Omental fat pad (tissue), 4 donors: ENCODE measurements around the gene NMNAT2. TPM values are rescaled to one million over a fixed set of nuclear protein-coding genes. Genes with fewer than 3 reads are reported as not detected.
A peak's percentile ranks its signal among the peaks of the same experiment; 100 is the strongest.

Experiments
- ATAC-seq: fragments of 150-250 bp; one replicate; pipeline ENCODE4 v1.9.1; 2016; ENCODE audit warnings: mild to moderate bottlenecking, moderate library complexity; ENCODE audit not compliant: low FRiP score
- DNase-seq: peaks from one replicate; pipeline ENCODE4 v3.0.0-alpha.2; 2019; ENCODE audit warnings: low spot score
- CTCF ChIP-seq, 3 donors: fragments of 450-650 bp; IDR thresholded peaks; one replicate each; pipeline ENCODE4 v1.5.1; 2016 to 2017; ENCODE audit warnings: antibody characterized with exemption in 3 of 3, mild to moderate bottlenecking in 3 of 3, moderate library complexity in 2 of 3
- total RNA-seq, 4 donors: library from RNA; depleted of rRNA; stranded (reverse); fragments of >200 nt; gene quantifications; one replicate each; pipeline ENCODE4 v1.1.0, GENCODE V29; 2016

NMNAT2 gene
- total RNA-seq, 4 donors from 2014 or later: 0.84 to 11.3 (median 5.2) TPM

DNA sequence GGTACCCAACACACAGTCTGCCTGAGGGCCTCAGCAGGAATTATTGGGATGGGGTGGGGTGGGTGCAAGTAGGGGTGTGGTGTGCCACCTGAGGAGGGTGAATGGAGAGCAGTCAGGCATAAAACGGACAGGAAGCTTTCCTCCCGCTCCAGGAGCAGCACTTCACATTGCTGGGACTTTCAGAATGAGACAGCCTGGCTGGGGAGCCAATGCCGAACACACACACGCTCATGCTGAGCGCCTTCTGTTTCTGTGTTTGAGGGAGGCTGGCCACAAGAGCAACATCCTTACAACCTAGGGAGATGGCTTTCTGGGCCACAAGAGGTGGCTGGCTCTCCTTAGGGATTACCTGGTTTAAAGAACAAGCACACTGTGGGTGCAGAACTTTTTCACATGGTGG is 134.1 kb downstream of the NMNAT2 start:
- TF ChIP-seq CTCF (IDR thresholded peaks at IDR 0.05): no peak
- ATAC-seq: no peak
- DNase-seq: no peak

GRCh38 chr1:183283286-183283685 is 134.9 kb downstream of the NMNAT2 start:
- TF ChIP-seq CTCF (IDR thresholded peaks at IDR 0.05): no peak
- DNase-seq: no peak
- ATAC-seq: no peak

DNA sequence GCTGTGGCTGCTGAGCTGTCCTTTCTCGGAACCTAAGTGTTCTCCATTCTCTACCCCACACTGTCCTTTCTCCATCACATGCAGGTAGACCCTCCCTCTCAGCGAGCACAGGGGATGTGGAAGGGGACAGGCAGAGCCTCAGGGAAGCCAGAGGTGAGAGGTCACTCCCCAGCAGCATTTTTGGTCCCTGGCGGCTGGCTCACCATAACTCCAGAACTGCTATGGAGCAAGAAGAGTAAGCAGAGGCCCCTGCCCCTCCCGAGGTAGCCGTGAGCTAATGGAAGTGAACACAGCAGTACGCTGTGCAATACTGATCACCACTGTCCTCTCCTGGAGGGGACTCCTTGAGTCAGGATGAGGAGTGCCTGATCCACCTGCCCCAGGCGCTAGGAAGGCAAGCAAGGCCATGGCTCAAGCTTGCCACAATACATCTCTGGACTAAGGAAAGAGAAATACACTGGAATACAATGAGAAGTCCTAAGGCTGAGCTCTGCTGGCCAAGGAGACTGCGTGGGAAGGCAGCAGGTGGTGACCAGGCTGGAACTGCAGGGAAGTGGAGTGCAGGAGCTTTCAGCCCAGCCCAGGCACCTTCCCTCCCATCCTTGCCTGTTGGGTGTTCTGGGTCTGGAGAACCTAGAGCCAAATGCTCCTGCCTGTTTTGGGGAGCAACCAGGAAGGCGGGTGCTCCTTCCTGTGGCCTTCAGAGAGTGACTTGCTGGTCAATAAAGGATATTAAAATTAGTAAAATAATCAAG is 135.9 kb downstream of the NMNAT2 start:
- DNase-seq (no peak), ATAC-seq (no peak)
- TF ChIP-seq CTCF (IDR thresholded peaks at IDR 0.05): no peak

- peak; percentile 94 for ATAC-seq
- peak; percentile 88 for DNase-seq
Measured at GRCh38 chr1:183281553-183282091, 136.6 kb downstream of the NMNAT2 start.

GRCh38 chr1:183281039-183281438 is 137.1 kb downstream of the NMNAT2 start:
- no peak for TF ChIP-seq CTCF (IDR thresholded peaks at IDR 0.05)

More at GRCh38 chr1:183281553-183282091, 136.6 kb downstream of the NMNAT2 start:
- peak in 2 of 3 donors; percentile 68 to 97 for TF ChIP-seq CTCF (IDR thresholded peaks at IDR 0.05)

DNA sequence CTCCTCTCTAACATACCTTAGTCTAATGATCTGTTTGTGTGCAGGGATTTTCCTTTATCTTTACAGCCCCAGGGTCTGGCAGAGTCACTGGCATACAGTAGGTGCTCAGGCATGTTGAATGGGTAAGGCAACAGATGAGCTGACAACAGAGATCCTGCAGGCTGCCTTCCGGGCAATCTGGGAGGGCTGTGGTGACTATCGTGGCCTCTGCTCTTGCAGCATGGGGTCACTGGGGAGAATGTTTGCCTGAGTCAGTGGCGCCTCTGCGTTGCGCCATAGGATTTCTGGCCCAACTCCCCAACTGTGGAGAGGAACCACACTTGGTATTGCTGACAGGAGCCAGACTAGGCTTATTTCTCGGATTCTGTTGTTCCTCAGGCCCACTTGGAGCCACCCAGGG is 138.3 kb downstream of the NMNAT2 start:
- peak; percentile 51 for DNase-seq
- ATAC-seq: no peak
- no peak for TF ChIP-seq CTCF (IDR thresholded peaks at IDR 0.05)

More at GRCh38 chr1:183281039-183281438, 137.1 kb downstream of the NMNAT2 start:
- DNase-seq (no peak), ATAC-seq (no peak)
